GM12892 (cell line): ENCODE measurements around the gene SEPTIN1.

Source experiments
- POLR2A ChIP-seq: IDR thresholded peaks from 2 replicates; pipeline ENCODE4 v1.6.1; 2011; ENCODE audit warnings: low read depth, low read length, control low read depth
- POLR2AphosphoS5 ChIP-seq: IDR thresholded peaks from 2 replicates; pipeline ENCODE4 v1.6.1; 2011; ENCODE audit warnings: low read depth, low read length, control low read depth
- TAF1 ChIP-seq: IDR thresholded peaks from 2 replicates; pipeline ENCODE4 v1.6.1; 2011; ENCODE audit warnings: low read depth, mild to moderate bottlenecking, control low read depth, low read length, borderline replicate concordance

- TF ChIP-seq POLR2A (peak; percentile 64), POLR2AphosphoS5 (peak; percentile 80; the same call in 1 of the 2 replicates), TAF1 (0 out of 2 replicates have a peak, but pooled peaks have one; percentile 29)
Measured at GRCh38 chr16:30417529-30418349, 35.4 kb upstream of the SEPTIN1 start.
